ENCODE data around the gene FAM98C.

The FAM98C gene

DNA sequence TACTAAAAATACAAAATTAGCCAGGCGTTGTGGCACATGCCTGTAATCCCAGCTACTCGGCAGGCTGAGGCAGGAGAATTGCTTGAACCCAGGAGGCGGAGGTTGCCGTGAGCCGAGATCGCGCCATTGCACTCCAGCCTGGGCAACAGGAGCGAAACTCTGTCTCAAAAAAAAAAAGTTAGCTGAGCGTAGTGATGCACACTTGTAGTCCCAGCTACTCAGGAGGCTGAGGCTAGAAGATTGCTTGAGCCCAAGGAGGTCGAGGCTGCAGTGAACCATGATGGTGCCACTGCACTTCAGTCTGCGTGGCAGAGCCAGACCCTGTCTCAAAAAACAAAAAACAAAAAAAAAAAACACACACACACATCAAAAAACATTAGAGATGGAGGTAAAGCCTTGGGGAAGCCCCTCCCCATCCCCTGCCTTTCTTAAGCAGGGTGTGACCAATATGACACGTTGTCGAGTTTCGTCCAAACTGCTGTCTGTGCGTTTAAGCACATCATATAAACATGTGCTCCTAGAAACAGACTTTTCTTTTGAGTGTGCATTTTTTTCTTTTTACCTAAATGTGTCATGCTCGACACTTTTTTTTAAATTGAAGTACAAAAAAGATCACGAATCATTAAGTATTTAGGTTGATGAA lies 24.3 kb downstream of the FAM98C start:
- peak; percentile 40 for DNase-seq (ENCODE audit: low spot score)

DNA sequence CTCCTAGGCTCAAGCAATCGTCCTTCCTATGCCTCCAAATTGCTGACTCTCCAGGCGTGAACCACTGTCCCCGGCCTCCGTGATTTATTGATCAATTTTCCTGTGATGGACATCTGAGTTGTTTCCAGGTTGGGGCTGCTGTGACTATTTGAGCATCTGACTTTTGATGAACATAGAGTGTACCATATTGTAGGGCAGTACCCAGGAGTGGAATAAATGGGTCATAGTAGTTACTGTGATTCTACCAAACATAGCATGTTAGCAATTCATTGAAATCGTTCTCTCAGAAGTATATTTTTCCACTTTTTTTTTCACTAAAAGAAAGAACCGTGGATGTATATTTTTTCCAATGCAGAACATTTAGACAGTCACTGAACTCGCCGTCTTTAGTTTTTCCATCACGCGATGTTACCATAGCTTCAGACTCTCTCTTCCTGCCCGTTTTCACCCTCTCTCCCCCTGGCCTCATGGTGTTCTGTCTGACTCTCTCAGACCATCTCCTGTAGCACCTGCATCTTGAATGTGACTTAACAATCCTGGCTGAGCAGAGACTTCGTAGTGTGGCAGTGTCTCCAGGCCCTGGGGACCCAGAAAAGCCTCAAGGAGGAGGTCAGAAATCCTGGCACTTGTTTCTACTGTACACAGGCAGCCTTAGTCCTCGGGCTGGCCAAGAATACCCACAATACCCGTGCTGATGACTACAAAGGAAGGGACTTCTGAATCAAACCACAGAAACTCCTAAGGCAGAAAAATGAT lies 26.3 kb downstream of the FAM98C start:
- no peak for DNase-seq (ENCODE audit: low spot score)

DNA sequence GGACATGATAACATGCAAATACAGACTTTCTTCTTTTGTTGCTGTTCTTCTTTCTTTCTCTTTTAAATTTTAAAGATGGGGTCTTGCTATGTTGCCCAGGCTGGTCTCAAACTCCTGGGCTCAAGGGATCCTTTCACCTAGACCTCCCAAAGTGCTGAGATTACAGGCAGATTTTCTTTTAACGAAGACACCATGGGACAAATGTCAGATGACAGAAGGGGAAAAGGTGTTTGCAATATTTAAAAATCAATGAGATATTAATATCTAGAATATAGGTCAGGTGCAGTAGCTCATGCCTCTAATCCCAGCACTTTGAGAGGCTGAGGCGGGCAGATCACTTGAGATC lies 26.9 kb downstream of the FAM98C start:
- DNase-seq (ENCODE audit: low spot score), result no peak

DNA sequence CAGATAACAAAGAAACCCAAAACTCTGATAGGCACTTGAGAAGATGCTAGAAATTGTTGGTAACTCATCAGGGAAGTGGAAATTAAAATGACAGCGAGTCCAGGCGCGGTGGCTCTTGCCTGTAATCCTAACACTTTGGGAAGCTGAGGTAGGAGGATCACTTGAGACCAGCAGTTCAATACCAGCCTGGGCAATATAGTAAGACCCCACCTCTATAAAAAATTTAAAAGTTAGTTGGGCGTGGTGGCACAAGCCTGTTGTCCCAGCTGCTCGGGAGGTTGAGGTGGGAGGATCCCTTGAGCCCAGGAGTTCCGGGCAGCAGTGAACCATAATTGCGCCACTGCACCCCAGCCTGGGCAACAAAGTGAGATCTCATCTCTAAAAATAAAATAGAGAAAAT lies 28.0 kb downstream of the FAM98C start:
- no peak for DNase-seq (ENCODE audit: low spot score)

DNA sequence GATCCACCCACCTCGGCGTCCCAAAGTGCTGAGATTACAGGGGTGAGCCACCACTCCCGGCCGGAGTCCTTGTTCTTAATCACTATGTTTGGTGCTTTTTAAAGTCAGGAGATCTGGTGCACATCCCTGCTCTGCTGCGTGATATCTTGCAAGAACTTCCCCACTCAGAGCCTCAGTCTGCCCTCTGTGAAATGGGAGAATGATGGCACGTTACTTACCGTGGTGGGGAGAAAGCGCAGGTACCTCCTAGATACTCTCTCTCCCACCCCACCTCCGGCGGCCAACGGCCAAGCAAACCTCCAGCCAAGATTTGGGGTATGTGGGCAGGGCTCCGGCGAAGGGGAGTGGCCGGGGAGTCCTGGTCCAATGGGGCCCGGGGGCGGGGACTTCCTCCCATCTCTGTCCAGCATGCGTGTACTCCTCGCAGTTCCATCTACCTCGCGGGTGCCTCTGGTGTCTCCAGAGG lies 30.4 kb downstream of the FAM98C start, which contains the start of gene RYR1:
Gene RYR1 (plus strand): TSS at position 424 of the 466 bp plus-strand sequence. CDS start 139 bp downstream, outside the sequence.
- peak; percentile 38 for DNase-seq (ENCODE audit: low spot score)

DNA sequence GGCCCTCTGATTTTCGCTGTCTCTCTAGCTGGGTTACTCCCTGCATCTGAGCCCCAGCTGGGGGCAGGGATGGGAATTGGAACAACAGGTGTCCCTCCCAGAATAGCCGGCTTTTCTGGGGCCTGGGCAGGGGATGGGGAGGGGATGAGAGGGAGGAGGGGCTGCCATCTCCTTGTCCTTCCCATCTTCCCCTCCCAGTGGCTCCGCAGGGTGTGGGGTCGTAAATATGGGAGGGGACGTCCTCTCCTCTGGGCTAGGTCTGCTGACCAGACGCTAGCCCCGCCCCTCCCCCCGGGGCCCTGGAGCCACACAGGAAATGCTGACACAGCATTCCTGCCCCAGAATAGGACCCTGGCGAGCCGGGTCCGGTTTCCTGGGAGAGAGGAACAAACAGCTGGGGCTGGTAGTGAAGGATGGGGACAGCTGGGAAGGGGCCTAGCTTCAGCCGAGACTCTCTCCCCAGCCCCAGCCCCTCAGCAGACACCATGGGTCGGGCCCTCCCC lies 31.7 kb downstream of the FAM98C start:
- no peak for DNase-seq (ENCODE audit: low spot score)

DNA sequence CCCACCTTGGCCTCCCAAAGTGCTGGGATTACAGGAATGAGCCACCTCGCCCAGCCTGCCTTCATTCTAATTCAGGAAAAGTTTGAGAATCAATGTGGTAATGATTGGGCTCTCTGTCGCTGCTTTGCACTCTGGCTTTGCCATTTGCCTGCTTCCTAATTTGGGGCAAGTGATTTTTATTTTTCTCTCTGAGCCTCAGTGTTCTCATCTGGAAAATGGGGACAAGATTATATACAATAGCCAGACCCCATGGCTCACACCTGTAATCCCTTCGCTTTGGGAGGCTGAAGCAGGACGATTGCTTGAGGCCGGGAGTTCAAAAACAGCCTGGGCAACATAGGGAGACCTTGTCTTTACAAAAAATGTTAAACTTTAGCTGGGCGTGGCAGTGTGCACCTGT lies 34.4 kb downstream of the FAM98C start:
- DNase-seq (ENCODE audit: low spot score), result no peak

DNA sequence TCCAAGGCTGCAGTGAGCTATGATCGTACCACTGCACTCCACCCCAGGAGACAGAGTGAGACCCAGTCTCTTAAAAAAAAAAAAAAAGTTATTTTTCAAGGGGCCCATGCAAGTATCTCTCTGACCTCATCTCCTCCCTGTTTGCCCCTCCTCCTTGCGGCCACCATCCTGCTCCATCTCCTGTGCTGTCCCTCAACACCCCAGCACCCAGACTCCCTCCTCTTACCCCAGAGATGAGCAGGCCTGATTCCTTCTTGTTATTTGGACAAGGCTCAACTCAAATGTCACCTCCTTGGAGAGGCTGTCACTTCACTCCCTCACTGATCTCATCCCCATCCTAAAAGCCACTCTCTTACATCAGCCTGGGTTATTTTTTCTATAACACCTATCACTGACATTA lies 35.0 kb downstream of the FAM98C start:
- no peak for DNase-seq (ENCODE audit: low spot score)

DNA sequence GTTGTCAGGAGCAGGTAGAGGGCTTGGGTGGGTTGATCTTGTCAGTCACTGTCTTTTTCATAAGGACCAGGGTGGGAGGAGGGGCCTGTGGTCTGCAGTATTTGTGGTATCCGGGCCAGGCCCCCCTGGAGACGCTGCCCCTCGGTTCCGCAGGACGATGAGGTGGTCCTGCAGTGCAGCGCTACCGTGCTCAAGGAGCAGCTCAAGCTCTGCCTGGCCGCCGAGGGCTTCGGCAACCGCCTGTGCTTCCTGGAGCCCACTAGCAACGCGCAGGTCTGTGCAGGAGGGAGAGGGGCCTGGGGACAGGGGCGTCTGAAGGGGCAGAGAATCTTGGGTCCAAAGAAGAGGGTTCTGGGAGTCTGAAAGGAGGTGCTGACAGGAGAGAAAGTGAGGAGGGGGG lies 37.7 kb downstream of the FAM98C start:
- DNase-seq (ENCODE audit: low spot score), result no peak

DNA sequence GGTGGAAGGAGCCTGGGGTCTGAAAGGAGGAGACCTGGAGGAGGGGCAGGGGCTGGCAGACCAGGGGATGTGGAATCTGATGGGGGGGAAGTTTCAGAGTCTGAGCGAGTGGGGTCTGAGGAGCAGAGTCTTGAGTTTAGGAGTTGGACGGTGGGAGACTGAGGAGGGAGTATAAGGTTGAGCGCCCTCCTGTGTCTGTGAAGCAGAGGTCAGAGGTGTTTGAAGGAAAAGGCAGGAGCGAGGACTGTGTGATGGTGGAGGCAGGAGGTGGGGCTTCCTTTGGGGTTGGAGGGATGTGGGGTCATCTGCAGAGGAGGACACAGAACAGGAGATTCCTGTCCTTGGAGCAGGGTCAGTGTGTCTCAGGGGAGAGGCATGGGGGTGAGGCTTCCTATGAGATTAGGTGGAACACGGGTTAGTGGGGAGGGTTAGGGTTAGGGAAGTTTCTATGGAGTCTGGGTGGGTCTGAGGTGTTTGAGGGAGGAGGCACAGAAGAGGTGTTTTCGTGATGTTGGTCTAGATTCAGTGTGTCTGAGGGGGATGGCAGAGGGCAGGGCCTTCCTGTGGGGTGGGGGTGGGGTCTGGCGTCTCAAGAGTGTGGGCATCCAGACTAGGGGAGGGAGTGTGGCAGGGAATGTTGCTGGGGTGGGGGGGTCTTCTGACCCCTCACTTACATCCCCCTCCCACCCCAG lies 38.9 kb downstream of the FAM98C start:
- no peak for DNase-seq (ENCODE audit: low spot score)

DNA sequence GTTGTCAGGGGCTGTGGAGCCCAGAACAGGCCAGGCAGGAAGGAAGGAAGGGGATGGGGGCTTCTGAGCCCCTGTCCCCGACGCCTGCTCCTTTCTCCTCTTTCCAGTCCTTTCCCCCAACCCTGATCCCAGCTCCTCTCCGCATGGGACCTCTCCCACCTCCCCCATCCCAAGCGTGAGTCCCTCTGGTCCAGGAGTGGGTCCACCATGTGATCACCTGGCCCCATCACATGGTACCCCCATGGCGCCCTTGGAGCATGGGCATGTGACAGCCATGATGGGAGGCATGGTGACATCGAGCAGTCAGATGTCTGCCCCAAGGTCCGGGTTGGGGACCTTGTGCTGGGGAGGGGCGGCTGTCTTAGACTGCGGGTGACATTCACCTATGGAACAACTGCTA lies 39.8 kb downstream of the FAM98C start:
- no peak for DNase-seq (ENCODE audit: low spot score)

DNA sequence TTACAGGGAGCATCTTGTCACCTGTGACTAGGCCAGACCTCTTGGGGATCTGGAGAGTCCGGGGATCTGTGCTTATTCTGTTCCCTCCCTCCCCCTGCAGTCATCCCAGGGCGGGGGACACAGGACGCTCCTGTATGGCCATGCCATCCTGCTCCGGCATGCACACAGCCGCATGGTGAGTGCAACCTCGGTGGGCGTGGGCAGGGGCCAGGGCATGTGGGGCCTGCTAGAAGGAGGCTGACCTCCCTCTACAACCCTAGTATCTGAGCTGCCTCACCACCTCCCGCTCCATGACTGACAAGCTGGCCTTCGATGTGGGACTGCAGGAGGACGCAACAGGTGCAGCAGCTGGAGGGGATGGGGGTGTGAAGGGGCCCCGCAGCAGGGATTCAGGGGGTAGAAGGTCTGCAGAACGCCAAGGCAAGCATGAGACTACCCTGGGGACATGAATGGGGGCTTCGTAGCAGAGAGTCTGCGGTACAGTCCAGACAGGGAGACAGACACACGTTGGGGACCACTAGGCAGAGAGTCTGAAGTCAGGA lies 40.6 kb downstream of the FAM98C start:
- no peak for DNase-seq (ENCODE audit: low spot score)

DNA sequence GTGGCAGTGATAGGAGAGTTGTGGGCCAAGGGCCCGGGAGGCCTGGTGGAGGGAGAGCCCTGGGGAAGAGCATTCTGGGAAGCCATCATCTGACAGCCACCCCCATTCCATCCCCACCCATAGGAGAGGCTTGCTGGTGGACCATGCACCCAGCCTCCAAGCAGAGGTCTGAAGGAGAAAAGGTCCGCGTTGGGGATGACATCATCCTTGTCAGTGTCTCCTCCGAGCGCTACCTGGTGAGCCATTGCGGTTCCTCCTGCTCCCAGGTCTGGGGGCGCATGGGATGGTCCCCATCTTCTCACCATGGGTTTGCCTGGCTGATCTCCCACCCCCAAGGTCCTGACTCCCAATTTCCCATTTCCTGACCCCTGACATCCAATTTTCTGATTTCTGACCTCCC lies 41.1 kb downstream of the FAM98C start:
- DNase-seq (ENCODE audit: low spot score), result no peak

DNA sequence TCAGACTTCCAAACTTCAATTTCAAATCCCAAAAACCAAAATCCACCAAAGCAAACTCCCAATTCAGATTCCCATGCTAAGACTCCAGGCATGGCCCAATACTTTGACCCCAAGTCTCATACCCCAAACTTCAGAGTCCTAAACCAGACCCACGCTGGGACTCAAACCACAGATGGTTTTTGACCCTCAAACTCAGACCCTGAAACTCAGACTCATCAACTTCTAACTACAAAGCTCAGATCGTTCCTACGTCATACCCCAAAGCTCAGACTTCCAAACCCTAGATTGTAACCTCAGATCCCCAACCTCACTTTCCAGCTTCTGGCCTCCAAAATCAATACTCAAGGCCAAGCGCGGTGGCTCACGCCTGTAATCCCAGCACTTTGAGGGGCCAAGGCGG lies 42.5 kb downstream of the FAM98C start:
- DNase-seq (ENCODE audit: low spot score), result no peak

DNA sequence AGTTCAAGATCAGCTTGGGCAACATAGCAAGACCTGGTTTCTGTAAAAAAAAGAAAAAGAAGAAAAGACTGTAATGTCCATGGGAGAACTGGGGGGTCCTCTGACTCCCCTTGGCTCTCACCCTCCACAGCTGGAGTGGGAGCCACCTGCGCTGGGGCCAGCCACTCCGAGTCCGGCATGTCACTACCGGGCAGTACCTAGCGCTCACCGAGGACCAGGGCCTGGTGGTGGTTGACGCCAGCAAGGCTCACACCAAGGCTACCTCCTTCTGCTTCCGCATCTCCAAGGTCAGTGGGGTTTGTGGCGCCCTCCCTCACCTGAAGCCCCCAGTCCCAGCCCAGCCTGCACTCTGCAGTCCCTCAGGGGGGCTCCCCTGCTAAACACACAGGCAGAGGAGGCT lies 45.3 kb downstream of the FAM98C start:
- DNase-seq (ENCODE audit: low spot score), result no peak

DNA sequence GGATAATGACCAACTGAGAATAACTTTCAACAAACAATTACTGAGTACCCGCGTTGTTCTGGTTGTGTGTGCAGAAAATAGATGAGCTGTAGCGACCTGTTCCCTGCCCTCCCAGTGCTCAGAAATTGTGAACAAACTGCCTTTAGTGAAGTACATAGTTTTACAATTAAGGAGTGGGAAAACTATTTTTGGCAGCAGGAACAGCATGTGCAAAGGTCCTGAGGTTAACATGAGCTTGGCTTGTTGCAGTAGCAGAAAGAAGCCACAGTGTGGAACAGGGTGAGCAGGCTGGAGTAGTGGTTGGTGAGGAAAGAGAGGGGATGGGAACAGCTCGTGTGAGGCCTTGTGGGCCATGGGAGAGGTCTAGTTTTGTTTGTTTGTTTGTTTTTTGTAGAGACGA lies 46.6 kb downstream of the FAM98C start:
- no peak for DNase-seq (ENCODE audit: low spot score)

DNA sequence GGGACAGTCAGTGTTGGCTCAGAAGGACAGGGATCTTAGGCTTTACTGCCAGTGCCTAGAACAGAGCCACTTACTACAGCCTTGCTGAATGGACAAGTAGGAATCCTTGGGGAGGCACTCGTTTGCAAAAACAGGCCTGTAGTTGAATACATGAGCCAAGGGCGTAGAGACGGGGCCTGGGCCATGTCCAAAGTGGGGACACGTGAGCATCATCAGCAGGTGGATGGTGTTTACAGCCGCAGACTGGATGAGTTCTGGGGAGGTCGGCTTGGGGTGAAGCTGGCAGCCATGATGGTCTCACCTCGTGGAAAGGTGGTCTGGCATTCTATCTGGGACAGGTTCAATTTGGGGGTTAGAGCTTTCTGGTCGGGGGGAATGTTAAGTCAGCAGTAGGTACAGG lies 48.1 kb downstream of the FAM98C start:
- DNase-seq (ENCODE audit: low spot score), result no peak

DNA sequence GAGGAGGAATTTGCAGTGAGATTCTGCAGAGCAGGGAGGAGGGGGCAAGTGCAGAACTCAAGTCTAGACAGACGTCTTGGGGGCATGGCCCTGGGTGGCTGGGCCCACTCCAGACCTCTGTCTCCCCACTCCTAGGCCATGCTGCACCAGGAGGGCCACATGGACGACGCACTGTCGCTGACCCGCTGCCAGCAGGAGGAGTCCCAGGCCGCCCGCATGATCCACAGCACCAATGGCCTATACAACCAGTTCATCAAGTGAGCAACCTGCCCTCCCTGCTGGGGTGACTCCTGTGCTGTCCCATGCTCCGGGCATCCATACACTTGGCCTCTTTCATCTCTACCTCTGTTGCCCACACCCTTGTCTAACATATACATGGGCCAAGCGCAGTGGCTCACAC lies 48.7 kb downstream of the FAM98C start:
- DNase-seq (ENCODE audit: low spot score), result no peak

DNA sequence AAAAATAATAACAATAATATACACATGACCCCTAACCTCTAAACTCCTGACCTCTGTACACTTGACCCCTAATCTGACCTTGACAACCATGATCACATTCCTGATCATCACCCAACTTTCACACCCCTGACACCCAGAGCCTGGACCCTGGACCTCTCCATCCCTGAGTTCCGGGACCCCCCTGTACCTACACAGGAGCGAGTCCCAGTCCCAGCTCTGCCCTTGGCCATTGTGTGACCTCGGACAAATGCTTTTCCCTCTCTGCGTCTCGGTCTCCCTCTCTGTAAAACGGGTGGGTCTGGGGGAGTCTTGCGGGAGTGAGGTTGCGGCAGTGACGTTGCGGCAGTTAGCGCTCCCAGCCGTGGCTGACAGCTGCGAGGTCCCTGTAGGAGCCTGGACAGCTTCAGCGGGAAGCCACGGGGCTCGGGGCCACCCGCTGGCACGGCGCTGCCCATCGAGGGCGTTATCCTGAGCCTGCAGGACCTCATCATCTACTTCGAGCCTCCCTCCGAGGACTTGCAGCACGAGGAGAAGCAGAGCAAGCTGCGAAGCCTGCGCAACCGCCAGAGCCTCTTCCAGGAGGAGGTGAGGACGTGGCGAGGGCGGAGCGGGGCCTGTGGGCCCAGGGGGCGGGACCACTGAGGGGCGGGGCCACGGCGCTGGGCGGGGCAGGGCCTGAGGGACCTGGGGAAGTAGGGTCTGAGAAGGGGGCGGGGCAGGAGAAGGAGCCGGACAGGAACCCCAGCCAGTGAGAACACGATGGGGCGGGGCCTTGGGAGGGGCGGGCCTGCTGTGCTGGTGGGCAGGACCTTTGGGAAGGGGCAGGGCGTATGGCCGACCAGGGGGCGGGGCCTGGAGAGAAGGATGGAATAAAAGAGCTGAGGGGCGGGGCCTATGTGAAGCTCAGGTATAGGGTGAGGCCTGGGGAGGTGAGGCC lies 49.8 kb downstream of the FAM98C start:
- DNase-seq (ENCODE audit: low spot score), result no peak

DNA sequence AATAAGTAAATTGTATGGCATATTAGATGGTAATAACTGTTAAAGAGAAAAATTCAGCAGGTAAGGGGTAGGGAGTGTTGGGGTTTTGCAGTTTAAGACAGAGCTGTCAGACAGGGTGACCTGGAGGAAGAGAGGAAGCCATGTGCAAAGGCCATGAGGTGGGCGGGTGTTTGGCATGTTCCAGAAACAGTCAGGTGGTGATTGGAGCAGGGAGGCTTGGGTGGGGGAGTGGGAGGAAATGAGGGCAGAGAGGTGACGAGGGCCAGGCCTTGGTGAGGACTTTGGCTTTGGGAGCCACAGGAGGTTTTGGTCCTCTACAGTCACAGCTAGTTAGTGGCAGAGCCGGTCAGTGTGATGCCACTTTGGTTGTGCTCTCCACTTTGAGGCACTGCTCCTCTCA lies 50.7 kb downstream of the FAM98C start:
- no peak for DNase-seq (ENCODE audit: low spot score)

DNA sequence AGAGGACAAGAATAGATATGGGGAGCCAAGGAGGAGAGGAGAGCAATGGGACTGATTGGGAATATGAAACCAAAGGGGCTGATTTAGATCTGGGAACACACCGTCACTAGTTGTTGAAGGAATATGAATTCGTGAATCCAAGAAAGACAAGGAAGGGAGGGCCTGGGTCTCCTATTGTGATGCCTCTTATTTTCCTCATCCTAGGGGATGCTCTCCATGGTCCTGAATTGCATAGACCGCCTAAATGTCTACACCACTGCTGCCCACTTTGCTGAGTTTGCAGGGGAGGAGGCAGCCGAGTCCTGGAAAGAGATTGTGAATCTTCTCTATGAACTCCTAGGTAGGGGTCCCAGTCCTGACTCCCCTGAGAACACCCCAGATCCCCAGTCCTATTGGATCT lies 52.1 kb downstream of the FAM98C start:
- no peak for DNase-seq (ENCODE audit: low spot score)

DNA sequence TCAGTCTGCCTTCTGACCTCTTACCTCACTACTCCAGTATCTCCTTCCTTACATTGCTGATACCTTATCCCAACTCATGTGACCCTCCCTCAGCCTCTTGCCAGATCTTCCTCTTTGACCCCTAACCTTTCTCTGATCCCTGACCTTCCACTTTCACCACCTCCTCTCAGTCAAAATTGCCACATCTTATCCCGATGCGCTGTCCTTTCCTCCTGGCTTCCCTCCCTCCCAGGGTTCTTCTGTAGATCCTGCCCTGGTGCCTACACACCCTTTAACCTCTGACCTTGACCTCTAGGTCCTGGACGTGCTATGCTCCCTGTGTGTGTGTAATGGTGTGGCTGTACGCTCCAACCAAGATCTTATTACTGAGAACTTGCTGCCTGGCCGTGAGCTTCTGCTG lies 54.3 kb downstream of the FAM98C start:
- no peak for DNase-seq (ENCODE audit: low spot score)
